Mesothelial cell of epicardium (in vitro differentiated cells): ENCODE data around the gene ABCF2. TPM values are rescaled to one million over a fixed set of nuclear protein-coding genes. Genes with fewer than 3 reads are reported as not detected.
A peak's percentile ranks its signal among the peaks of the same experiment; 100 is the strongest.

ENCODE experiments used
- DNase-seq, 2 experiments: peaks; one replicate each; pipeline ENCODE4 v3.0.0; 2021; ENCODE audit warnings: low spot score in 2 of 2; ENCODE audit not compliant: unreplicated experiment in 2 of 2
- H3K27ac Mint-ChIP-seq: 2 replicates; pipeline ENCODE4 v1.8.0; 2021; ENCODE audit warnings: mixed read lengths
- H3K27me3 Mint-ChIP-seq: 2 replicates; pipeline ENCODE4 v1.8.0; 2021; ENCODE audit warnings: low read depth, mixed read lengths
- H3K36me3 Mint-ChIP-seq: 2 replicates; pipeline ENCODE4 v1.8.0; 2021; ENCODE audit warnings: mixed read lengths
- H3K4me1 Mint-ChIP-seq: 2 replicates; pipeline ENCODE4 v1.8.0; 2021; ENCODE audit warnings: mixed read lengths
- H3K4me3 Mint-ChIP-seq: 2 replicates; pipeline ENCODE4 v1.8.0; 2021; ENCODE audit warnings: mild to moderate bottlenecking, moderate library complexity, mixed read lengths
- H3K9me3 Mint-ChIP-seq: 2 replicates; pipeline ENCODE4 v1.8.0; 2021; ENCODE audit warnings: mixed read lengths
- total RNA-seq: library from RNA; stranded (reverse); gene quantifications from 3 replicates; pipeline ENCODE4 v1.2.1, GENCODE V29; 2021
- TF ChIP-seq, protein P1 (sequence below): fragments of 200-600 bp; sonication (generic); IDR thresholded peaks from one replicate; pipeline ENCODE4 v1.5.0; 2021; ENCODE audit warnings: antibody characterized with exemption; ENCODE audit not compliant: unreplicated experiment

ABCF2 gene
- total RNA-seq, 1 donor from 2014 or later = 46.2 TPM

- Mint-ChIP-seq H3K27ac (no peak overlapping the region), H3K4me1 (peaks cover 32% of the 10 kb centered on the region), H3K4me3 (no peak overlapping the region)
Observed at GRCh38 chr7:151243045-151243349, 16.0 kb upstream of the ABCF2 start.

GRCh38 chr7:151242159-151243044 lies 15.4 kb upstream of the ABCF2 start:
- Mint-ChIP-seq H3K27me3 (no peaks in the 10 kb centered on the region), H3K4me3 (no peak overlapping the region), H3K9me3 (no peaks in the 10 kb centered on the region), H3K4me1 (peaks cover 27% of the 10 kb centered on the region), H3K36me3 (peaks cover 9% of the 10 kb centered on the region), H3K27ac (no peak overlapping the region)
- no peak for DNase-seq
- TF ChIP-seq, protein P1, sequence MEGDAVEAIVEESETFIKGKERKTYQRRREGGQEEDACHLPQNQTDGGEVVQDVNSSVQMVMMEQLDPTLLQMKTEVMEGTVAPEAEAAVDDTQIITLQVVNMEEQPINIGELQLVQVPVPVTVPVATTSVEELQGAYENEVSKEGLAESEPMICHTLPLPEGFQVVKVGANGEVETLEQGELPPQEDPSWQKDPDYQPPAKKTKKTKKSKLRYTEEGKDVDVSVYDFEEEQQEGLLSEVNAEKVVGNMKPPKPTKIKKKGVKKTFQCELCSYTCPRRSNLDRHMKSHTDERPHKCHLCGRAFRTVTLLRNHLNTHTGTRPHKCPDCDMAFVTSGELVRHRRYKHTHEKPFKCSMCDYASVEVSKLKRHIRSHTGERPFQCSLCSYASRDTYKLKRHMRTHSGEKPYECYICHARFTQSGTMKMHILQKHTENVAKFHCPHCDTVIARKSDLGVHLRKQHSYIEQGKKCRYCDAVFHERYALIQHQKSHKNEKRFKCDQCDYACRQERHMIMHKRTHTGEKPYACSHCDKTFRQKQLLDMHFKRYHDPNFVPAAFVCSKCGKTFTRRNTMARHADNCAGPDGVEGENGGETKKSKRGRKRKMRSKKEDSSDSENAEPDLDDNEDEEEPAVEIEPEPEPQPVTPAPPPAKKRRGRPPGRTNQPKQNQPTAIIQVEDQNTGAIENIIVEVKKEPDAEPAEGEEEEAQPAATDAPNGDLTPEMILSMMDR = no peak

More at GRCh38 chr7:151243045-151243349, 16.0 kb upstream of the ABCF2 start:
- peaks cover 9% of the 10 kb centered on the region for H3K36me3 Mint-ChIP-seq
- DNase-seq = no peak
- no peaks in the 10 kb centered on the region for H3K27me3 Mint-ChIP-seq
- no peaks in the 10 kb centered on the region for H3K9me3 Mint-ChIP-seq
- TF ChIP-seq, protein P1 = no peak

DNA sequence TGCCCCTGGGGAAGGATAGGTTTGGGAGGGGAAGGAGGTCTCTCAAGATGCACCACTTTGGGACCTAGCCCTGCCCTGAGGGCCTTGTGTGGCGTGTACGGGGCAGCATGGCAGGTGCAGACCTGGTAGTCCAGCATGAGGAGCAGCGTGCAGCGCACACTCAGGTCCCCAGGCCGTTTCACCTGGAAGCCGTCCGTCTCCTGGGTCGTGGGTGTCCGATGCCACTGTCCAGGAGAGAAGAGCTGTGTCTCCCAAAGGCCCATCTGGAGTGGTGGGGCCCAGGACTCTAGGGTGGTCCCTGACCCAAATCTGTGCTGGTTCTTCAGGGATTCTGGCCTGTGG lies 14.7 kb upstream of the ABCF2 start:
- H3K27ac Mint-ChIP-seq = no peak overlapping the region
- TF ChIP-seq, protein P1 = no peak

DNA sequence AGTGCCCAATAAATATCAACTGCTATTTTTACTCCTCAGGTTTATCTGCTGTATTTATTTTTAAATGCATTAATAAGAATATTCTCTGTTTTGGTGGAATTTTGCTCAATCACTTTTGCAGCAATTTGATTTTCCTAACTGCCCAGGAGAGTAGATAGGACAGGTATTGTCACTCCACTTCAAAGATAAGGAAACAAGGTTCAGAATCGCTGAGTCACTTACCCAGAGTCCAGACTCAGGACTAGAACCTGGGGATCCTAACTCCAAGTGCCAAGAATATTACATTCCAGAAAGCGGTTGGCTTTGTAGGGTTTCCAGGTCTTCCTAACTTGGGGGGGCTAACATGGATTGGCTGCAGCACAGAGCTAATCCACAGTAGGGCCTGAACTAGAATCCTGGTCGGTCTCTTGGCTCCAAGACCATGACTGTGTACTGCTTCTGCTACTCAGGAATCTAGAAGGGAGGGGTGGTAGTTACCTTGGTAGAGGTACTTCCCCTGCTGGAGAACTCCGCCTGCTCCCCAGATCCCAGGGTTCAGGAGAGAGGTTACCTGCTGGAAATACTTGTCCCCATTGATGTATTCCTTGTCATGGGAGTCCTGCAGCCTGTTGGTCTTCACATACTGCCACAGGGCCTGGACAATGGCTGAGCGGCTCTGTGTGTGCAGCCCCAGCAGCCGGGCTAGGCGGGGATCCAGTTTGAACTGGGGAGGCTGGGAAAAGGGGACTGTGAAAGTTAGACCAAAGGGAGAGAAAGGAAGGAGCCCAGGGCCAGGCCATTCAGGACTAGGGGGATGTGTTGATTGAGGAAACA lies 14.1 kb upstream of the ABCF2 start:
- no peak overlapping the region for H3K4me3 Mint-ChIP-seq
- peak overlapping the region; percentile 16 for H3K27ac Mint-ChIP-seq
- peaks cover 10% of the 10 kb centered on the region for H3K36me3 Mint-ChIP-seq

More for the DNA sequence above, 14.7 kb upstream of the ABCF2 start:
- no peaks in the 10 kb centered on the region for H3K27me3 Mint-ChIP-seq
- no peak for DNase-seq
- peaks cover 10% of the 10 kb centered on the region for H3K36me3 Mint-ChIP-seq
- no peak overlapping the region for H3K4me3 Mint-ChIP-seq
- H3K4me1 Mint-ChIP-seq = peaks cover 21% of the 10 kb centered on the region
- H3K9me3 Mint-ChIP-seq = no peaks in the 10 kb centered on the region

GRCh38 chr7:151240536-151240935 lies 13.5 kb upstream of the ABCF2 start:
- peaks cover 10% of the 10 kb centered on the region for H3K36me3 Mint-ChIP-seq
- H3K4me3 Mint-ChIP-seq = no peak overlapping the region
- TF ChIP-seq, protein P1 = no peak
- no peaks in the 10 kb centered on the region for H3K9me3 Mint-ChIP-seq
- peak overlapping the region; percentile 50 for H3K27ac Mint-ChIP-seq
- H3K27me3 Mint-ChIP-seq = no peaks in the 10 kb centered on the region
- H3K4me1 Mint-ChIP-seq = peaks cover 11% of the 10 kb centered on the region
- DNase-seq = no peak

More for the DNA sequence above, 14.1 kb upstream of the ABCF2 start:
- Mint-ChIP-seq H3K9me3 (no peaks in the 10 kb centered on the region), H3K27me3 (no peaks in the 10 kb centered on the region), H3K4me1 (peaks cover 16% of the 10 kb centered on the region)
- TF ChIP-seq, protein P1 = no peak
- no peak for DNase-seq
